GM19467 (cell line): Measurements from ENCODE around the gene EML5.
"Not testable (repeated sequence)": the region's sequence is repeated elsewhere in the genome, so short reads cannot be mapped to it uniquely, and the experiment has no call there.

ENCODE experiments used
- ATAC-seq: cut with Tn5 transposase; IDR thresholded peaks from one replicate; pipeline ENCODE4 v1.9.1; 2021; ENCODE audit warnings: mild to moderate bottlenecking, moderate library complexity; ENCODE audit not compliant: unreplicated experiment

The EML5 gene

DNA sequence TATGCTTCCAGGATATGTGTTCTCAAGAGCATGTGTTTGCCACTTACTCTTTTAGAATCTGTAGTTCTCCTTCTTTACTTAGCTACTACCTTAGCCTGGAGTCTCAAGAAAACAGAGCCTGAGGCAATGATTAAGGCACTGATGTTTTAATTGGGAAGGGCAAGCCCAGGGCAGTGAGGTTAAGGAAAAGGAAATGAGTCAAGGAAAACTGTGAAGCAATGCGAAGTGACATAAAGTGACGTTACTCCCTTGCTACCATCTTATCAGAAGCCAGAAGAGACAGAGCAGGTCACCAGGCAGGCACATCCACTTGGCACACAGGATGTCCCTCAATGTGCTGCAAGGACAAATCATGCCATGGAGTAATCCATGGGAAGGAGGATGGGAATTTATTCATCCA lies 11.3 kb upstream of the EML5 start:
- no peak for ATAC-seq

DNA sequence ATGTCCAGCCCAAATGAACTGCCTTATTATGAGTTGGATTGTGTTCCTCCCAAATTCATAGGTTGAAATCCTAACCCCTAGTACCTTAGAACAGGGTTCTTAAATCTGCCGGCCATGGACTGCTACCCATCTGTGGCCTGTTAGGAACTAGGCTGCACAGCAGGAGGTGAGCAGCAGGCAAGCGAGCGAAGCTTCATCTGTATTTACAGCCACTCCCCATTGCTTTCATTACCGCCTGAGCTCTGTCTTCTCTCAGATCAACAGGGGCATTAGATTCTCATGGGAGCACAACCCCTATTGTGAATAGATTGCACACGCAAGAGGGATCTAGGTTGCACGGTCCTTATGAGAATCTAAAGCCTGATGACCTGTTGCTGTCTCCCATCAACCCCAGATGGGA lies 9.8 kb upstream of the EML5 start:
- ATAC-seq, result no peak

DNA sequence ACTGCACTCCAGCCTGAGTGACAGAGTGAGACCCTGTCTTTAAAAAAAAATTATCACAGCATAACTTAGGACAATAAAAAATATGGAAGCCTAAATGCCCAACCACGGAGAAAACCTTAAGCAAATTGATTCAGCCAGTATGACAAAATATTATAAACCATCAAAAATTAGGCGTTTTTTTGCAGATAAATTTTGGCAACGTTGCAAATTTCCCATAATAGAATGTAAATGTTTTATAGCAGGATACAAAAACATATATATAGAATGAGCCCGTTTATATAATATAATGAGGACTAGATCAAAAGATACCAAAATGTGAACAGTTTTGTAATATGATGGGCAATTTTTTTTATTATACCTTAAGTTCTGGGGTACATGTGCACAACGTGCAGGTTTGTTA lies 6.8 kb upstream of the EML5 start:
- no peak for ATAC-seq

DNA sequence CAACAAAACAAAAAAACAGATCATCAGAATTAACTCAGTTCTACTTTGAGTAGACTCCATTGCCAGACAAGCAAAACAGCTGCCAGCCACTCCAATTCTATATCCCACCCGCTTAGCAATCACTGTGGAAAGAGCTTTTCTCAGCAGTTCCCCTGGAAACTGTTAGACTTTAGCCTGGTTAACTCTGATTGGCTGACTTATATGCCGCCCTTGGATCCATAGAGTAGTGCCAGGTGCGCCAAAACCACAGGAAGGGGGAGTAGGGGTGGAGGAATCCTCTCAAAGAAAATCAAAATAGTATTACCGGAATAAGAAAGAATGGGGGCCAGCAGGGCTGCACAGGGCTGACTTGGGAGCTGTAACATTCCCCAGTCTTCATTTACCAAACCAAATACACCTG lies 5.4 kb upstream of the EML5 start:
- no peak for ATAC-seq

DNA sequence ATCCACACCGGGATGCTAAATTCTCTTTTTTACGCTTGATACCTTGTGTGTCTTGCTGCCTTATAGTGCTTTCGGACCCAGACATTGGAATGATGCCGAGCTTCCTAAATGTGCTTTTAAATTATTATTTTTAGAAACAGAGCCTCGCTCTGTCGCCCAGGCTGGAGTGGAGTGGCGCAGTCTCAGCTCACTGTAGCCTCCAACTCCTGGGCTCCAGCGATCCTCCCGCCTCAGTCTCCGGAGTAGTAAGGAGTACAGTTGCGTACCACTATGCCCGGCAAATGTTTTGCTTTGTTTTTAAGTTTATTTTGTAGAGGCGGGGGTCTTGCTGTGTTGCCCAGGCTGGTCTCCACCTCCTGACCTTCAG lies 489 bp upstream of the EML5 start:
- ATAC-seq, result no peak

DNA sequence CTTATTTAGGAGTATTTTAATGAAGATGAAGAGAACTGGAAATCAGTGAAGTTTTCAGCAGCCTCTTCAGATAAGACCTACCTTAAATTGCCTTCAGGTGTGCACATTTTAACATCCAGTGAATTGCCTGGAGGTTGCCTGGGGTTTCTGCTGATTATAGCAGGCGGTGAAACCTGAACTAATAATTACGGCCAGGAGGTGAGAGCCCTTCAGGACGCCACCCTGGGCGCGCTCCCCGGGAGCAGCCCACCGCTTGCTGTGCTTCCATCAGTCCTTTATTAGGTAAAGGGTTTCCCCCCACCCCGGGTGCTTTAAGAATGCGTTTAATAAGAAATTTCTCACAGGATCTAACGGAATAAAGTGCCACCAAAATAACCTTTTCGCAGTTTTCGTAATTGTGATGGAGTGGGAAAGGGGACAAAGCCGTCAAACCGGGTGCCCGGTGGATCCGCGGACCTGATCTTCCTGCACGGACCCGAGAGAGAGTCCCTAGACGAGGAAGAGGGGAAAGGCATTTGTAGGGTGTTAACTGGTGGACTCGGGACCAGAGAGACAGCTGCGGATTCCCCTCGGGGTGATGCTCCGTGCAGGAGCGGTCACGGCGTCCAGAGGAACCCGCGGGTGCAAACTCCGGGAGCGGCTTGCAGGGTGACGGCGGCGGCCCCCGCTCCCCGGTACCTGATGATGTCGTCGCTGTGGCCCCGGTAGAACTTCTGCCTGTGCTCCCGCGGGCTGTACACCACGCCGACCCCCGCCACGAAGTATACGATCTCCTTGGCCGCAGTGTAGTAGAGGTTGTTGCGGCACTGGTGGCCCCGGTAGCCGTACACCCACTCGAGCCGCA lies 902 bp downstream of the EML5 start:
- no peak for ATAC-seq

DNA sequence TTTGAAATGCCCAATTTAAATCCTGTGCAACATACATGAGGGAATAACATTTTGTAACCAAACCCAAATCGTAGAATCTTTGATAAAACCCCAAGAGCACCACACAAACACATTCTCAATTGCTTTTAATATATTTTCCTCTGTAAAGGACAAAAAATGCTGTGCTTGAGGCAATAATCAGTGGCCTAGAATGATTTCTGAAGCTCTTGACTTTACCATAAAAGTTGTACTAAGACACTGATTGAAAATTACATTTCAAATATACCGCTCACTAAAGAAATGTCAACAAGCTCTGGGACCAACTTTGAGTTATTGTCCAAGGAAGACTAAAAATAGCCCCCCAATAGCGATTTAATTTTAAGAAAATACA lies 1.5 kb downstream of the EML5 start:
- no peak for ATAC-seq

DNA sequence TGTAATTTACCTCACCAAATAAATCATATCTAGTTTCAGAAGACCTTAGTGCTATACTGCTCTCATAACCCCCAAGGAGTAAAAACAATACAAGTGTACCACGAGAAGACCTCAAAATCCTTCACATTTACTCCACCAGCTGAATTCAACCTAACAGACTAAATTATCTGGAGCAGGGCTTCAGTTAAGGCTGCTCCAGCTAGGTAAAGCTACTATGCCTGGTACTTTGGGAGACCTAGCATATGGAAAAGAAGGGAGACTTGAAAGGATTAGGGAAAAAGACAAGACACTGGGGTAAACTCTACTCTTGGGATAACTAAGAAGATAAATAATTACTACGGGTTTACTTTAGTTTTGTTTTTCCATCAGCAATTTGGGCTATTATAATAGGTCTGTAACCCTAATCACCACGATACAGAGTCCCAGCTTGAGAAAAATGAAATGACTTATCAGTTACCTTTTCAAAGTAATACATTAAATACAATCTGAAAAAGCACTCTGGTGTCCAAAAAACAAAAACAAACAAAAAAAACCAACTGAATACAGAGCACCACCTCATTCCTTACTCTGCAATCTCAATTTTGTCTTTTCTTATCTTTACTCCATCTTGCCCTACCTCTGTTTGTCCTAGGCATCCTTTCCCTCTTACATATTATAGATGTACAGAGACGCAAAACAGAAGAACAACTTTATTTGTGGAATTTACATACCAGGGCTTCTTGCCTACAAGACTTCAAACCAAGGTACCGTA lies 2.1 kb downstream of the EML5 start:
- ATAC-seq, result no peak

DNA sequence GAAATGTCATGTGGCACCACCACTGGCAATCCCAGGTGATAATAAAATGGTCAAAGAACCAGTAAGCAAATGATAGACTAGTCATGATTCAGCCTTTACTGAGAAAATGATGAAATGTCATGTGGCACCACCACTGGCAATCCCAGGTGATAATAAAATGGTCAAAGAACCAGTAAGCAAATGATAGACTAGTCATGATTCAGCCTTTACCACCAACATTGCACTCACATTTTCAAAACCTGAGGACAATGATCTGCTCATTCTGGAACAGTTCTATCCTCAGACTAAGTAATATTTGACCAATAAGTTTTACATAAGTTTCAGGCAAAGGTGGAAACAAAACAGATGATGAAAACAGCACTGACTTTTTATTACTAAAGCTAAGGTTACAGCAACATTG lies 3.2 kb downstream of the EML5 start:
- not testable (repeated sequence) for ATAC-seq

DNA sequence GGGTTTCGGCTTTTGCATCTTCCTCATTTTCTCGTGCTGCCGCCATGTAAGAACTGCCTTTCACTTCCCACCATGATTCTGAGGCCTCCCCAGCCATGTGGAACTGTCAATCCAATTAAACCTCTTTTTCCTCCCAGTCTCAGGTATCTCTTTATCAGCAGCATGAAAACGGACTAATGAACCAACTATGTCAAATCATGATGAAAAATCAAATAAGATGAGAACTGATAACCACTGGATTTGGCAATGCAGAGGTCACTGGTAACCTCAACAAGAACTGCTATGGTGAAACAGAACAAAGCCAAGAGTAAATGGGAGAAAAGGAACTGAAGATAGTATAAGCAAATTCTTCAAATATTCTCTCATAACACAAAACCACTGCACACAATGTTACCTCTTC lies 6.0 kb downstream of the EML5 start:
- ATAC-seq, result no peak

DNA sequence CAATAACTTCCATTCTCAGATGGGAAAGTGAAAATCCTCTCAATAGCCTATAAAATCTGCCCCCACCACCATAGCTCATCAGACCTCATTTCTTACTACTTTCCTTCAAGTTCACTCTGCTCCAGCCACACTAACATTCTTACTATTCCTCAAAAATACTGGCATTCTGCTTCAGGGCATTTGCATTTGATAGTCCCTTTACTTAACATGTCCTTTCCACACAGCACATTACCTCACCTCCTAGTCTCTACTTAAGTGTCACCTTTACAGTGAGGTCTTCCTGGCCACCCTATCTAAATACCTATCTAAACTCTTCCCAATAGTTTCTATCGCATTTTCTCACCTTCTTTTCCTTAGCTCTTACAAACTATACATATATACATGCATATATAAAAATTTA lies 6.8 kb downstream of the EML5 start:
- no peak for ATAC-seq

DNA sequence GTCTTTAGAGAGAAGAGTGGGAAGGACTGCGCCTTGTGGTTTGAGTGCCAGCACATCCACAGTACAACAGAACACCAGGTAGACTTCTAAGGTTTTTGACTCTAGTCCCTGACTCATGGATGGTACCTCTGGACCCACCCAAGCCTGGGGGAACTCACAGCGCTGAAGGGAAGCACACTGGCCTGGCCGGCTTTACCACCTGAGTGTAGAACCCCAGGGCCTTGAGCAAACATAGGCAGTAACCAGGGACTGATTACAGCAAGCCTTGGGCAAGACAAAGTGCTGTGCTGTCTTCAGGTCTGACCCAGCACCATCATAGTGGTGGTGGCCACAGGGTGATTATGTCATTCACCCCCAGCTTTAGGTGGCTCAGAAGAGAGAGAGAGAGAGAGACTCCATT lies 17.2 kb downstream of the EML5 start:
- ATAC-seq, result no peak

DNA sequence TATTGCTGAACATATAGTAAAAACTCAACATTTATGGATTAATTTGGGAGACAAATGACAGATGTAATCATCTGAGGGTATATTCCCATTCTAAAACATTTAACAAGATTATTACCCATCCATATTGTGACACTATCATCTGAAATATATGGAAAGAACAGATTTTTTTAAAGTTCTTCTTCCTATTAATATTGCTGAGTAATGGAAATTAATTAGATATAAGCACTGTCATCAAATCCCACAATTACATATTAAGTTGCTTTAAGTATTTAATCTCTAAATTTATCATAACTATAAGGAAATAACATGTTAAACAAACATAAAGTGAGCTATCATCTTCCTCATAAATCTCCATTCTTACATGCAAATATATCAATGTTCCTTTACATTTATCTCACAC lies 22.0 kb downstream of the EML5 start:
- no peak for ATAC-seq

DNA sequence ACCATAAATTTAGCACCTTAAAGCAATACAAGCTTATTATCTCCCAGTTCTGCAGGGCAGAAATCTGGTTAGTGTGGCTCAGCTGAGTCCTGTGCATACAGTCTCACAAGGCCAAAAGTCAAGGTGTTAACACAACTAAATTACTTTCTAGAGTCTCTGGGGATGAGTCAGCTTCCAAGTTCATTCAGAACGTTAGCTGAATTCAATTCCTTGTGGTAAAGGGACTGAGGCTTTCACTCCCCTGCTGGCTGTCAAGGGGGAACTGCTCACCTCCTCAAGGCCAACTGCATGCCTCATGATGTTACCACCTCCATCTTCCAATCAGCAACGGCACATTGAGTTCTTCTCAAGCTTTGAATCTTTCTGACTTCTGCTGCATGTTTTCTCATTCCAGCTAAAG lies 27.6 kb downstream of the EML5 start:
- no peak for ATAC-seq

DNA sequence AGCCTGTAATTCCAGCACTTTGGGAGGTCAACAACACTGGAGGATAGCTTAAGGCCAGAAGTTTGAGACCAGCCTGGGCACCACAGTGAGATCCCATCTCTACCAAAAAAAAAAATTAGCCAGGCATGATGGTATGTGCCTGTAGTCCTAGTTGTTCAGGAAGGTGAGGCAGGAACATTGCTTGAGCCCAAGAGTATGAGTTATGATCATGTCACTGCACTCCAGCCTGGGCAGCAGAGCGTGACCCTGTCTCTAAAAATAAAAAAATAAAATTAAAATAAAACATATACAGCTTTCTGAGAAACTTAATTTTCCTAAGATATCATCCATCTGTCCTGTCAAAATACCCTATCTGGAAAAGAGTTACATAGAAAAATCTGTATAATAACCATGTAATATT lies 38.9 kb downstream of the EML5 start:
- ATAC-seq, result no peak

DNA sequence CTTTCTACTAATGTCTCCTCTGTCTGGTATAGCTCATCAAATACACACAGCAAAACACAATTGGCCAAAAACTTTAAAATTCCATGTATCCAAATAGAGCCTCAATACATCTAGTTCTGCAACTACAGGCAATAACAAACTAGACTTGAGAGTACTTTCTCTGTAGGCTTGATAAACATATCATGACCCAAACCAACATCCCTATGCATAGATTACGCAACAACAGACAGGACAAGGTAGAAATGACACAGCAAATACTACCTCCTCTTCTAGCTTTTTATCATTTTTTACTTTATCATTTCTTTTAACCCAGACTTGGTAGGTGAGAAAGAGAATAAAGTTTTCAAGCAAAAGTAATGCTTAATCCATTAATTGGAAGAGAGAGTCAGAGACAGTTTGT lies 41.8 kb downstream of the EML5 start:
- ATAC-seq, result no peak

DNA sequence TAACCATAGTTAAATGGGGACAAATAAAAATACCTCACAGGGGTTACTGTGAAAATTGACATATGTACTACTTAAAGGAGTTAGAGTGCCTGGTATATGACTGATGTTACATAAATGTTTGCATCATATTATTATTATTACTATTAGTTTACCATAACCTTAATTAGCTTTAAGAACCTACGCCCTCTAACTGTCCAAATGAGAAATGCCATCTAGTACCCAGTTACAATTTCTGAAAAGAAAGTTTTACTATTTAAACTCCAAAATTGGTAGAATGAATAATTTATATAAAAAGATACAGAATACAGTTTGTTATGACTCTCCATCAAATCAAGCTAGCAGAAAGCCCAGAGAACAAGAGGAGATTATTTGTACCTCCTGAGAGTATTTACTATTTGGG lies 42.3 kb downstream of the EML5 start:
- no peak for ATAC-seq

DNA sequence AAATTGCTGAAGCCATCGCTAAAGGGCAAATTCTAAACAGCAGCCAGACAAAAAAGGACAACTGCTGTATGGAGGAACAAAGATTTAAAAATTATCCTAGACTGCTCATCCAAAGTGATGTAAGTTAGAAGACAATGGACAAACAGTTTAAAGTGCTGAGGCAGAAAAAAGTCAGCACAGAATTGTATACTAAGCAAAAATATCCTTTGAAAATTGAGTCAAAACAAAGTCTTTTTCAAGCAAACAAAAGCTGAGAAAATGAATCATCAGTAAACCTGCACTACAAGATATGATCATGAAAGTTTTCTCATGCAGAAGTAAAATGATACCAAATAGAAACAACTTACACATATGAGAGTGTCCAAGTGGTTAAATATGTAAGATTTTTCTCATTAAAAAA lies 43.6 kb downstream of the EML5 start:
- no peak for ATAC-seq

DNA sequence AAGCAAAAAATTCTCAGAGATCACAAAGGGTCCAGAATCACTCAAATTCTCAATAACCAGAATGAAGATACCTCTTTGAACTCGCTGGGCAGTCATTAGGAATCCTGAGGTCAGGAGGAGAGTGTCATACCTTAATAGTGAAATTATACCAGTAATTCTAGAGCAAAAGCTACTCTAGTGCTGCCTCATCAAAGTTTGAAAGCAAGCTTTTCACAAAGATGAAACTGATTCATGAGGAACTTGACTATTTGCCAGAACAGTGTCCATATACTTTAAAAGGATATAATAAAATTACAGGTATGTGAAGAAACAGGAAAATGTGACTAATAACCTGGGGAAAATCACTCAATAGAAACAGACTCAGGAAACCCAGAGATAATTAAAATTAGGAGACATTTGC lies 44.5 kb downstream of the EML5 start:
- ATAC-seq, result no peak

DNA sequence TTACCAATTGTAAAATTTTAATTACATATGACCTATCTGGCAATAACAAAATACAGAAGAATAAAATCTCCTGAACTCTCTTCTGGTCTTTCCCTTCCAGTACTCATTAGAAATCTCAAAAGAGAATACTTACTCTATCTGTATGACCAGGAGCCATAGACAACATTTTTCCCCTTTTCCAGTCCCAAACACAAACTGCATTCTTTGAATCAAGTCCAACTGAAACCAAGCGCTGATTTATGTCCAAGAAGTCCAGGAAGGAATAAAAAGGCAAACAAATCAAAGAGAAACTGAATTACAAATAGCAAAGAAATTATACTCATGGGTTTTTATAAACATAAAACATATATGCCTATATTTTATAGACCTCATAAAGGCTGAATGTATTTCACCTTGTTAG lies 46.7 kb downstream of the EML5 start:
- ATAC-seq, result no peak

DNA sequence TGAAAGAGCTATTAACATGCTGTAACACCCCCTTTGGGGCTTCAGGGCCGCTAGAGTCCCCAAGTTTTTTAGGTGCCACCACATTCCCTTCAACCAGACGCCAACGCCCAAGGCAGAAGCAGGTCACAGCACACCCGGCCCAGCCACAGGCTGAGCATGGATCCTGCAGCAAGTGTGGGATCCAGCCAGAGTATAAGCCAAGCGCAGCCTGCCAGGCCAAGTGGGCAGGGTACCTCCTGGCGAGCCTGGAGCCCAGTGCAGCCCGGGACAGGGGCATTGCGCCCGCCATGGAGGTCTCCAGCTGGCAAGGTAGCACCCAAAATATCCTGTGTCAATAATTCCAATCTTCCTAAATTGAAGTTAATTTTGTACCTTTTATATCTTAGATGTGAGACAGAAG lies 55.5 kb downstream of the EML5 start:
- no peak for ATAC-seq

DNA sequence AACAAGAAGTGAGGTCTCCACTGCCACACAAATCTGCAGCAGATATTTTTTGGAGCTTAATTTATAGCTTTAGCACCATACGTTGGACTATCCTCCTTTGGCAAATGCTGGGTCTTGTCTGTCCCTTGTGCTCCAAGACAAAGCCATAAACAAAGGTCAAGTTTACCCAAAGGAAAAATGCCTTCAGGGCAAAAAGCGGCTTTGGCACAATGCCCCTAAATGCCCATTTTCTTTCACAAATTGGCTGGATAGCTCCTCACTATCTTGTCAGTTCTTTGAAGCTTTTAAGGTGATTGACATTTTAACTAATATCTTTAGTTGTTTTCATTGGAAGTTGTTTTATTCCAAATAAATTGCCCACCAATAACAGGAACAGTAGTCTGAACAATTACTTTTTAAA lies 59.6 kb downstream of the EML5 start:
- no peak for ATAC-seq

DNA sequence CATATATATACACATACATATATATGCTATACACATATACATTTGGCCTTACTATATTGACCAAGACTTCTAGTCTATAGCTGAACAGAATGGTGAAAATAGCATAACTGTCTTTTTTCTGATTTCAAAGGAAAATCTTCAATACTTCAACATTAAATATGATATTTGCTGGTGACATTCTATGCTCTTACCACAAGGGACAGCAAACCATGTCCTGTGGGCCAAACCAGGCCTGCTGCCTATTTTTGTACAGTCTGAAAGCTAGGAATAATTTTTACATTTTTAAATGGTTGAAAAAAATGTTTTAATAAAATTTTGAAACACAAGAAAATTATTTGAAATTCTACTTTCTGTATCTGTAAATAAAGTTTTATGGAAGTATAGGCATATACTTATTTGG lies 63.6 kb downstream of the EML5 start:
- ATAC-seq, result no peak
